Measurements from ENCODE around the gene TMEM45A.

TMEM45A gene

DNA sequence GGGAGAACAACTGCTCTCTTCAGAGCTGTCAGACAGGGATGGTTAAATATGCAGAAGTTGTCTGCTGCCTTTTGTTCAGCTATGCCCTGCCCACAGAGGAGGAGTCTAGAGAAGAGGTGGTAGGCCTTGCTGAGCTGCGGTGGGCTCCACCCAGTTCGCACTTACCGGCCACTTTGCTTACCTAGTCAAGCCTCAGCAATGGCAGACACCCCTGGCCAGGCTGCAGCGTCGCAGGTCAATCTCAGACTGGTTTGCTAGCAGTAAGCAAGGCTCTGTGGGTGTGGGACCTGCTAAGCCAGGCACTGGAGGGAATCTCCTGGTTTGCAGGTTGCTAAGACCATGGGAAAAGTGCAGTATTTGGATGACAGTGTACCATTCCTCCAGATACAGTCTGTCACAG is 12.3 kb upstream of the TMEM45A start:
- peaks cover 12% of the 10 kb centered on the region for H3K9me3 Mint-ChIP-seq
- TF ChIP-seq, protein P1, sequence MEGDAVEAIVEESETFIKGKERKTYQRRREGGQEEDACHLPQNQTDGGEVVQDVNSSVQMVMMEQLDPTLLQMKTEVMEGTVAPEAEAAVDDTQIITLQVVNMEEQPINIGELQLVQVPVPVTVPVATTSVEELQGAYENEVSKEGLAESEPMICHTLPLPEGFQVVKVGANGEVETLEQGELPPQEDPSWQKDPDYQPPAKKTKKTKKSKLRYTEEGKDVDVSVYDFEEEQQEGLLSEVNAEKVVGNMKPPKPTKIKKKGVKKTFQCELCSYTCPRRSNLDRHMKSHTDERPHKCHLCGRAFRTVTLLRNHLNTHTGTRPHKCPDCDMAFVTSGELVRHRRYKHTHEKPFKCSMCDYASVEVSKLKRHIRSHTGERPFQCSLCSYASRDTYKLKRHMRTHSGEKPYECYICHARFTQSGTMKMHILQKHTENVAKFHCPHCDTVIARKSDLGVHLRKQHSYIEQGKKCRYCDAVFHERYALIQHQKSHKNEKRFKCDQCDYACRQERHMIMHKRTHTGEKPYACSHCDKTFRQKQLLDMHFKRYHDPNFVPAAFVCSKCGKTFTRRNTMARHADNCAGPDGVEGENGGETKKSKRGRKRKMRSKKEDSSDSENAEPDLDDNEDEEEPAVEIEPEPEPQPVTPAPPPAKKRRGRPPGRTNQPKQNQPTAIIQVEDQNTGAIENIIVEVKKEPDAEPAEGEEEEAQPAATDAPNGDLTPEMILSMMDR (IDR thresholded peaks at IDR 0.05; ENCODE audit: unreplicated experiment in 3 of 3): no peak
- H3K27ac Mint-ChIP-seq: no peak overlapping the region

DNA sequence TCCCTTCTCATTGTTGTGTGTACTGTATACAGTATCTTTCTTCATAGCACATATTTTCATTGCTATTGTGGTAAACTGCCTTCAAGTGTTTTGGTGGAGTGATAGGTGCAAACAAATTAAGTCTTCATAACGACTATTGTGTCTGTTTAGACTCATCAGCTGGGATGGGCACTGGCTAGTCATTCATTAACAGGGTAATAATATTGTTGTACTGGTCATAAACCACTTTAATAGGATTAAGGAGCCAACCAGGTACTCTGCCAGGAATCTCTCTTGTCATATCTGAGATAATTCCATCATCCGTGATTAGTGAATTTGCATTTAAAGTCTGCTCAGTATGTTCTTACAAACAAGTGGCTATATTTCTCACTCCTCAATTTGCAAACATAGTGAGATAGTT is 10.2 kb upstream of the TMEM45A start:
- Mint-ChIP-seq H3K4me1 (no peaks in the 10 kb centered on the region), H3K36me3 (ENCODE audit: low read depth) (peaks cover 5% of the 10 kb centered on the region), H3K9me3 (peaks cover 4% of the 10 kb centered on the region), H3K4me3 (no peak overlapping the region), H3K27ac (no peak overlapping the region), H3K27me3 (ENCODE audit: low read depth) (no peaks in the 10 kb centered on the region)
- TF ChIP-seq, protein P1 (IDR thresholded peaks at IDR 0.05; ENCODE audit: unreplicated experiment in 3 of 3): no peak

More for the DNA sequence above, 12.3 kb upstream of the TMEM45A start:
- H3K27me3 Mint-ChIP-seq (ENCODE audit: low read depth): no peaks in the 10 kb centered on the region
- H3K4me1 Mint-ChIP-seq: no peaks in the 10 kb centered on the region
- H3K4me3 Mint-ChIP-seq: no peak overlapping the region
- H3K36me3 Mint-ChIP-seq (ENCODE audit: low read depth): peaks cover 5% of the 10 kb centered on the region

DNA sequence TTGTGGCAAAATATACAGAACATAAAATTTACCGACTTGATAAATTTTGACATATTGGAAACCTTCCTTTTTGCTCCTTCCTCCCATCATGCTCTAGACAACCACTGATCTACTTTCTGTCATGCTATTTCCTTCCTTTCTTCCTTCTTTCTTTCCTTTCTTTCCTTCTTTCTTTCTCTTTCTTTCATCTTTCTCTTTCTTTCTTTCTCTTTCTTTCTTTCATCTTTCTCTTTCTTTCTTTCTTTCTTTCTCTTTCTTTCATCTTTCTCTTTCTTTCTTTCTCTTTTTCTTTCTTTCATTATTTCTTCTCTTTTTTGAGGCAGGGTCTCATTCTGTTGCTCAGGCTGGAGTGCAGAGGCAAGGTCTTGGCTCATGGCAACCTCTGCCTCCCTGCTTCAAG is 8.9 kb upstream of the TMEM45A start:
- H3K4me1 Mint-ChIP-seq: no peaks in the 10 kb centered on the region
- H3K36me3 Mint-ChIP-seq (ENCODE audit: low read depth): peaks cover 5% of the 10 kb centered on the region
- peaks cover 7% of the 10 kb centered on the region for H3K9me3 Mint-ChIP-seq
- H3K4me3 Mint-ChIP-seq: no peak overlapping the region
- TF ChIP-seq, protein P1 (IDR thresholded peaks at IDR 0.05; ENCODE audit: unreplicated experiment in 3 of 3): no peak
- no peaks in the 10 kb centered on the region for H3K27me3 Mint-ChIP-seq (ENCODE audit: low read depth)
- H3K27ac Mint-ChIP-seq: no peak overlapping the region

DNA sequence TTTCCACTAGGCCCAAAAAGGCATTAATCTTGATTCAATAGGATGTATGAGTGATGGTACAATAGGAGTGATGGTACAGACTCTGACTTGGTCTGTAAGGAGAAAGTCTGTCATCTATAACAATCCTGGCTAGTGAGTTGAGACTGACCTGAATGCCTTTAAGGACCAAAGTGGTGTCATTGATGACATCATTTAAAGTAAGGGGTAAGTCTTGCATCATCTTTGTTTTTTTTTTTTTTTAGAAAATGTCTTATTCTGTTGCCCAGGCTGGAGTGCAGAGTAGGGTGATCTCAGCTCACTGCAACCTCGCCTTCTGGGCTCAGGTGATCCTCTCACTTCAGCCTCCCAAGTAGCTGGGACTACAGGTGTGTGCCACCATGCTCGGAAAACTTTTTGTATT is 5.6 kb upstream of the TMEM45A start:
- H3K36me3 Mint-ChIP-seq (ENCODE audit: low read depth): no peaks in the 10 kb centered on the region
- peaks cover 6% of the 10 kb centered on the region for H3K9me3 Mint-ChIP-seq
- peaks cover 4% of the 10 kb centered on the region for H3K4me1 Mint-ChIP-seq
- H3K27ac Mint-ChIP-seq: no peak overlapping the region
- no peaks in the 10 kb centered on the region for H3K27me3 Mint-ChIP-seq (ENCODE audit: low read depth)
- TF ChIP-seq, protein P1 (IDR thresholded peaks at IDR 0.05; ENCODE audit: unreplicated experiment in 3 of 3): no peak
- H3K4me3 Mint-ChIP-seq: no peak overlapping the region

DNA sequence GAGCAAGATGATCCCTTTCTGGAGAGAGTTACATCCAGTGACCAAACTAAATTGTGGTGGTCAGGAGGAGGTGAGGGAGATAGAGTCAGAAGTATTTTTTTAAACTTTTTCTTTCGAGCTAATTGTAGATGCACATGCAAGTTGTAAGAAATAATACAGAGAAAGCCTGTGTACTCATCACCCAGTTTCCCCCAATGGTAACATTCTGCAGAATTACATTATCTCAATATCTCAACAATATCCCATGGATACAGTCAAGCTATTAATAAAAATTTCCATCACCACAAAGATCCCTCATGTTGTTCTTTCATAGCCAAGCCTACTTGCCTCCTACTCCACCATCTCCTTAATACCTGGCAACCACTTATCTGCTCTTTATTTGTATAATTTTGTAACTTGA is 3.3 kb upstream of the TMEM45A start:
- Mint-ChIP-seq H3K36me3 (ENCODE audit: low read depth) (no peaks in the 10 kb centered on the region), H3K27me3 (ENCODE audit: low read depth) (no peaks in the 10 kb centered on the region), H3K9me3 (peaks cover 6% of the 10 kb centered on the region), H3K4me3 (no peak overlapping the region), H3K4me1 (peaks cover 11% of the 10 kb centered on the region), H3K27ac (no peak overlapping the region)
- TF ChIP-seq, protein P1 (IDR thresholded peaks at IDR 0.05; ENCODE audit: unreplicated experiment in 3 of 3): no peak

DNA sequence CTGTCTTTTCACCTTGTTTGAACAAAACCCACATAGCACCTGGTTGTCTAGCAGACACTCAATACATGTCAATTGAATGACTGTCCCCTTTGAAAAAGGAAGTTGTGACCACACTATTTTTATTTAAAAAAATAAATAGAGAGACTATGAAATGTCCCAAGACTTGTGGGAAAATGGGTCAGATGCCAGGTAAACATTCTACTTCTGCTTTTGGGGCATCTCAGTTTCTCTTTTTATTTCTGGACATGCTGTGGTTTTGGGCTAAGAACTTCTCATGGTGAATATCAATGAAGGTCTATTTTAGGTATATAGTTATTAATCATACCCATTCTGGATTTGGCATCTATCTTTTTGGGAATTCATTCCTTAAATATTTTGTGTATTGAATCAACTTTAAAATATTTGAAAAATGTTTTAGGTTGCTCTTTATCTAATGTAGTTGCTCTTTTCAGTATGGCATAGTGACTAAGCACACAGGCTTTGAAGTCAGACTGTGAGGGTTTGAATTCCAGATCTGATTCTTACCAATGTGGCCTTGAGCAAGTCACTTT is 4.4 kb downstream of the TMEM45A start:
- Mint-ChIP-seq H3K4me1 (peaks cover 7% of the 10 kb centered on the region), H3K9me3 (peaks cover 12% of the 10 kb centered on the region), H3K36me3 (ENCODE audit: low read depth) (peaks cover 10% of the 10 kb centered on the region), H3K4me3 (no peak overlapping the region), H3K27ac (no peak overlapping the region), H3K27me3 (ENCODE audit: low read depth) (no peaks in the 10 kb centered on the region)
- TF ChIP-seq, protein P1 (IDR thresholded peaks at IDR 0.05; ENCODE audit: unreplicated experiment in 3 of 3): no peak
